ENCODE measurements around the gene FLOT2. TPM values are rescaled to one million over a fixed set of nuclear protein-coding genes. Genes with fewer than 3 reads are reported as not detected.

The FLOT2 gene
- total RNA-seq, 4 donors from 2014 or later: 48.1 to 76.1 (median 58.6) TPM

- TF ChIP-seq CTCF (IDR thresholded peaks at IDR 0.05; ENCODE audit: low read depth): no peak
Measured at GRCh38 chr17:28858801-28859355, 38.7 kb downstream of the FLOT2 start.

- no peak for TF ChIP-seq CTCF (IDR thresholded peaks at IDR 0.05; ENCODE audit: low read depth)
Measured at GRCh38 chr17:28857905-28858800, 39.4 kb downstream of the FLOT2 start.

GRCh38 chr17:28856028-28856574 is 41.4 kb downstream of the FLOT2 start:
- TF ChIP-seq CTCF (IDR thresholded peaks at IDR 0.05; ENCODE audit: low read depth): no peak

GRCh38 chr17:28855336-28855679 is 42.2 kb downstream of the FLOT2 start:
- TF ChIP-seq CTCF (IDR thresholded peaks at IDR 0.05; ENCODE audit: low read depth): no peak

- no peak for TF ChIP-seq CTCF (IDR thresholded peaks at IDR 0.05; ENCODE audit: low read depth)
Measured at GRCh38 chr17:28854457-28855335, 42.8 kb downstream of the FLOT2 start, which contains the start of gene ERAL1. Gene ERAL1, plus strand, starts transcription at chr17:28855016. Its CDS starts 19 bp downstream, at chr17:28855035.

GRCh38 chr17:28853295-28853694 is 44.2 kb downstream of the FLOT2 start:
- no peak for TF ChIP-seq CTCF (IDR thresholded peaks at IDR 0.05; ENCODE audit: low read depth)

Data from subcutaneous adipose tissue (tissue), 4 donors.